ENCODE measurements around the gene CELF6. TPM values are rescaled to one million over a fixed set of nuclear protein-coding genes. Genes with fewer than 3 reads are reported as not detected.

The CELF6 gene
- polyA plus RNA-seq, 1 donor from 2014 or later: 68.6 TPM

DNA sequence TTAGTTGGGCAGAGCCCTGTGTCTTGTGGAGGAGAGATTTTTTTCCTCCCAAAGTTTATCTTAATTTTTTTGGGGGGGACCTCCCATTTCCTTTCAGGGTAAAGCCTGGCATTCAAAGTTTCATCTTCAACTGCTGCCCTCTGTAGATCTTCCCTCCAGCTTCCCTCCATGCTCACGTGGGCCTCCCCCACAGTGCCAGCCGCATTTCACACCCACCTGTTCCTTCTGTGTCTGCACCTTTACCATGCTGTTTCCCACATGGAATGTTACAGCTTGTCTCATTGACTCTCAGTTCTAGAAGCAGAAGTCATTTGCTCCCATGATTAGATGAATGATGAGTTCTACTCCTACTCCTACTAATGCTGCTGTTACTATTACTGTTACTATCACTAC is 6.5 kb downstream of the CELF6 start:
- no peak overlapping the region for H3K4me2 ChIP-seq (ENCODE audit: low read length)
- no peaks in the 10 kb centered on the region for H3K9me2 ChIP-seq (ENCODE audit: insufficient read depth, low read length)
- H3K4me3 ChIP-seq (ENCODE audit: low read length): no peak overlapping the region
- no peaks in the 10 kb centered on the region for H3K36me3 ChIP-seq (ENCODE audit: insufficient read depth, low read length)
- no peak overlapping the region for H3K27ac ChIP-seq (ENCODE audit: low read length)
- no peaks in the 10 kb centered on the region for H4K20me1 ChIP-seq (ENCODE audit: insufficient read depth)
- no peak for TF ChIP-seq EP300 (conservative IDR thresholded peaks at IDR 0.05; ENCODE audit: poor library complexity, severe bottlenecking)
- TF ChIP-seq EZH2 (IDR thresholded peaks at IDR 0.05; ENCODE audit: borderline replicate concordance, insufficient read depth, low read length, poor library complexity, severe bottlenecking): no peak
- no peak for TF ChIP-seq RAD21 (conservative IDR thresholded peaks at IDR 0.05)
- no peak for TF ChIP-seq POLR2AphosphoS5 (IDR thresholded peaks at IDR 0.05)
- TF ChIP-seq TAF1 (IDR thresholded peaks at IDR 0.05; ENCODE audit: low read depth): no peak
- TF ChIP-seq, protein P1, sequence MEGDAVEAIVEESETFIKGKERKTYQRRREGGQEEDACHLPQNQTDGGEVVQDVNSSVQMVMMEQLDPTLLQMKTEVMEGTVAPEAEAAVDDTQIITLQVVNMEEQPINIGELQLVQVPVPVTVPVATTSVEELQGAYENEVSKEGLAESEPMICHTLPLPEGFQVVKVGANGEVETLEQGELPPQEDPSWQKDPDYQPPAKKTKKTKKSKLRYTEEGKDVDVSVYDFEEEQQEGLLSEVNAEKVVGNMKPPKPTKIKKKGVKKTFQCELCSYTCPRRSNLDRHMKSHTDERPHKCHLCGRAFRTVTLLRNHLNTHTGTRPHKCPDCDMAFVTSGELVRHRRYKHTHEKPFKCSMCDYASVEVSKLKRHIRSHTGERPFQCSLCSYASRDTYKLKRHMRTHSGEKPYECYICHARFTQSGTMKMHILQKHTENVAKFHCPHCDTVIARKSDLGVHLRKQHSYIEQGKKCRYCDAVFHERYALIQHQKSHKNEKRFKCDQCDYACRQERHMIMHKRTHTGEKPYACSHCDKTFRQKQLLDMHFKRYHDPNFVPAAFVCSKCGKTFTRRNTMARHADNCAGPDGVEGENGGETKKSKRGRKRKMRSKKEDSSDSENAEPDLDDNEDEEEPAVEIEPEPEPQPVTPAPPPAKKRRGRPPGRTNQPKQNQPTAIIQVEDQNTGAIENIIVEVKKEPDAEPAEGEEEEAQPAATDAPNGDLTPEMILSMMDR (IDR thresholded peaks at IDR 0.05; ENCODE audit: poor library complexity, severe bottlenecking): no peak
- TF ChIP-seq MXI1 (conservative IDR thresholded peaks at IDR 0.05; ENCODE audit: poor library complexity, severe bottlenecking): no peak
- TF ChIP-seq, protein P2, sequence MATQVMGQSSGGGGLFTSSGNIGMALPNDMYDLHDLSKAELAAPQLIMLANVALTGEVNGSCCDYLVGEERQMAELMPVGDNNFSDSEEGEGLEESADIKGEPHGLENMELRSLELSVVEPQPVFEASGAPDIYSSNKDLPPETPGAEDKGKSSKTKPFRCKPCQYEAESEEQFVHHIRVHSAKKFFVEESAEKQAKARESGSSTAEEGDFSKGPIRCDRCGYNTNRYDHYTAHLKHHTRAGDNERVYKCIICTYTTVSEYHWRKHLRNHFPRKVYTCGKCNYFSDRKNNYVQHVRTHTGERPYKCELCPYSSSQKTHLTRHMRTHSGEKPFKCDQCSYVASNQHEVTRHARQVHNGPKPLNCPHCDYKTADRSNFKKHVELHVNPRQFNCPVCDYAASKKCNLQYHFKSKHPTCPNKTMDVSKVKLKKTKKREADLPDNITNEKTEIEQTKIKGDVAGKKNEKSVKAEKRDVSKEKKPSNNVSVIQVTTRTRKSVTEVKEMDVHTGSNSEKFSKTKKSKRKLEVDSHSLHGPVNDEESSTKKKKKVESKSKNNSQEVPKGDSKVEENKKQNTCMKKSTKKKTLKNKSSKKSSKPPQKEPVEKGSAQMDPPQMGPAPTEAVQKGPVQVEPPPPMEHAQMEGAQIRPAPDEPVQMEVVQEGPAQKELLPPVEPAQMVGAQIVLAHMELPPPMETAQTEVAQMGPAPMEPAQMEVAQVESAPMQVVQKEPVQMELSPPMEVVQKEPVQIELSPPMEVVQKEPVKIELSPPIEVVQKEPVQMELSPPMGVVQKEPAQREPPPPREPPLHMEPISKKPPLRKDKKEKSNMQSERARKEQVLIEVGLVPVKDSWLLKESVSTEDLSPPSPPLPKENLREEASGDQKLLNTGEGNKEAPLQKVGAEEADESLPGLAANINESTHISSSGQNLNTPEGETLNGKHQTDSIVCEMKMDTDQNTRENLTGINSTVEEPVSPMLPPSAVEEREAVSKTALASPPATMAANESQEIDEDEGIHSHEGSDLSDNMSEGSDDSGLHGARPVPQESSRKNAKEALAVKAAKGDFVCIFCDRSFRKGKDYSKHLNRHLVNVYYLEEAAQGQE (IDR thresholded peaks at IDR 0.05; ENCODE audit: borderline replicate concordance): no peak
- no peak for TF ChIP-seq SMC3 (conservative IDR thresholded peaks at IDR 0.05; ENCODE audit: poor library complexity)
- no peaks in the 10 kb centered on the region for H3K9me3 ChIP-seq (ENCODE audit: low read length)
- no peak overlapping the region for H2AFZ ChIP-seq (ENCODE audit: low read depth, low read length)
- H3K27me3 ChIP-seq (ENCODE audit: insufficient read depth, low read depth, low read length): no peaks in the 10 kb centered on the region
- H3F3A ChIP-seq (ENCODE audit: insufficient read depth, low read length, poor library complexity, severe bottlenecking): no peaks in the 10 kb centered on the region
- H3K9ac ChIP-seq (ENCODE audit: low read length): no peak overlapping the region
- H3K79me2 ChIP-seq (replicated peaks; ENCODE audit: insufficient read depth, low read length): peaks cover 4% of the 10 kb centered on the region

DNA sequence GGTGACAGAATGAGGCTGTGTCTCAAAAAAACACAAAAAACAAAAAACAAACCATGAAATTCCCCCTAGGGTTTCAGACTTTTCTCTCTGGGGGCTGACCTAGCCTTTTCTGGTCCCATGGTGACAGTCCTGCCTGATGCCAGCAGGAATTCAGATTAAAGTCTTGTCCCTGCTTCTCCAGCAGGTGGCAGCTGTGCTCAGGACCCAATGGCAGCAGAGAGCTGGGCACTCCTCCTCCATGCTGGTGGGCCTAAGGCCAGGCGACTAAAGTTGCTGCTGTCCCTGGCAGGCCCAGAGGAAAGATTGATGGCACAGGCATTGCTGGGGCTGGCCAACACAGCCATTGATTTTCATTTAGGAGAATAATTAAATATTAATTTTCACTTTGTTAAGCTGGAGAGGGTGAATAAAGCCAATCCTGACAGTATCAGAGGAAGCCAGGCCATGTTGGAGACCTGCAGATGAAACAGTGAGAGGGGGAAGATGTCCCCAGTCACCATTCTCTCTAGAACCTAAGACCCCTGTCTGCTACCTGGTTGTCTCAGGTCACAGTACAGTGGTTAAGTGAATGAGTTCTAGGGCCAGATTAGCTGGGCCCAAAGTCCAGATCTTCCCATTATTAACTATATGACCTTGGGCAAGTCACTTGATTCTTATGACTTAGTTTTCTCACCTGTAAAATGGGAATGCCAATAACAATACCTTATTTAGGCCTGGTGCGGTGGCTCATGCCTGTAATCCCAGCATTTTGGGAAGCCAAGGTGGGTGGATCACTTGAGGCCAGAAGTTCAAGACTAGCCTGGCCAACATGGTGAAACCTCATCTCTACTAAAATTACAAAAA is 7.1 kb downstream of the CELF6 start:
- Histone ChIP-seq H3K9ac (ENCODE audit: low read length) (no peak overlapping the region), H4K20me1 (ENCODE audit: insufficient read depth) (no peaks in the 10 kb centered on the region), H3K9me3 (ENCODE audit: low read length) (no peaks in the 10 kb centered on the region), H3K36me3 (ENCODE audit: insufficient read depth, low read length) (no peaks in the 10 kb centered on the region), H3F3A (ENCODE audit: insufficient read depth, low read length, poor library complexity, severe bottlenecking) (no peaks in the 10 kb centered on the region), H3K4me3 (ENCODE audit: low read length) (no peak overlapping the region), H3K27ac (ENCODE audit: low read length) (no peak overlapping the region), H3K79me2 (replicated peaks; ENCODE audit: insufficient read depth, low read length) (peaks cover 4% of the 10 kb centered on the region), H3K9me2 (ENCODE audit: insufficient read depth, low read length) (no peaks in the 10 kb centered on the region), H3K27me3 (ENCODE audit: insufficient read depth, low read depth, low read length) (no peaks in the 10 kb centered on the region), H2AFZ (ENCODE audit: low read depth, low read length) (no peak overlapping the region), H3K4me2 (ENCODE audit: low read length) (no peak overlapping the region)
- TF ChIP-seq TAF1 (IDR thresholded peaks at IDR 0.05; ENCODE audit: low read depth): no peak
- peak; percentile 63 for TF ChIP-seq RAD21 (conservative IDR thresholded peaks at IDR 0.05)
- TF ChIP-seq POLR2AphosphoS5 (IDR thresholded peaks at IDR 0.05): no peak
- TF ChIP-seq SMC3 (conservative IDR thresholded peaks at IDR 0.05; ENCODE audit: poor library complexity): peak; percentile 69
- TF ChIP-seq, protein P1 (IDR thresholded peaks at IDR 0.05; ENCODE audit: poor library complexity, severe bottlenecking): peak; percentile 72
- TF ChIP-seq, protein P2 (IDR thresholded peaks at IDR 0.05; ENCODE audit: borderline replicate concordance): no peak
- TF ChIP-seq EZH2 (IDR thresholded peaks at IDR 0.05; ENCODE audit: borderline replicate concordance, insufficient read depth, low read length, poor library complexity, severe bottlenecking): no peak
- TF ChIP-seq EP300 (conservative IDR thresholded peaks at IDR 0.05; ENCODE audit: poor library complexity, severe bottlenecking): no peak
- TF ChIP-seq MXI1 (conservative IDR thresholded peaks at IDR 0.05; ENCODE audit: poor library complexity, severe bottlenecking): no peak
